Left lobe of liver (tissue), 2 donors: Measurements from ENCODE around the gene PLA2G1B. TPM values are rescaled to one million over a fixed set of nuclear protein-coding genes. Genes with fewer than 3 reads are reported as not detected.

Source experiments
- ATAC-seq: fragments of 200-7000 bp; cut with Tn5 transposase; one replicate; pipeline ENCODE4 v1.9.1; 2020; ENCODE audit warnings: mild to moderate bottlenecking, moderate library complexity
- DNase-seq: peaks from one replicate; pipeline ENCODE4 v3.0.0-alpha.2; 2020; ENCODE audit warnings: low spot score
- total RNA-seq: library from RNA; stranded (reverse); gene quantifications from one replicate; pipeline ENCODE4 v1.2.1, GENCODE V29; 2021
- donor health status: DM: no; HTN: no; CAD: no; lungs with moderate emphysema.
- donor health status: DM: no; HTN: yes; CAD: no.

PLA2G1B gene
- total RNA-seq = 3.0 TPM

DNA sequence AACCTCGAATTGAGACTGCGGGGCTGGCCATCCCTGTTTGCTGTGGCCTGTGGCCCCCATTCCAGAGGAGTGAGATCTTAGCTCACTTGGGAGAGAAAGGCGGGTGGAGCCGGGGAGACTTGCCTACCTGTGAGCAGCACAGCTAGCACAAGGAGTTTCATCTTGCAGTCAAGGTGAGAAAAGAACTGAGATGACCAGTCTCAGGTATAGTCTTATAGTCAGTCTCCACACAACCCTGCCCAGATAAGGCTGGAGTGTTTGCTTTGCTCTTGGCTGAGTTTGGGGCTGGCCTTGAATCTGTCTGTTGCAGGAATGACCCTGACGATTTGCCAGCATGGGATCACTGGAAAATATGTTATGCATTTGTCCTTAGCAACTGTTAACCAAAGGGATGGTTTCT lies at the start of gene PLA2G1B:
PLA2G1B (minus strand) TSS at position 187 of the 400 bp plus-strand sequence; CDS start at position 161, 26 bp downstream.
- ATAC-seq (peak; percentile 39), DNase-seq (no peak)

DNA sequence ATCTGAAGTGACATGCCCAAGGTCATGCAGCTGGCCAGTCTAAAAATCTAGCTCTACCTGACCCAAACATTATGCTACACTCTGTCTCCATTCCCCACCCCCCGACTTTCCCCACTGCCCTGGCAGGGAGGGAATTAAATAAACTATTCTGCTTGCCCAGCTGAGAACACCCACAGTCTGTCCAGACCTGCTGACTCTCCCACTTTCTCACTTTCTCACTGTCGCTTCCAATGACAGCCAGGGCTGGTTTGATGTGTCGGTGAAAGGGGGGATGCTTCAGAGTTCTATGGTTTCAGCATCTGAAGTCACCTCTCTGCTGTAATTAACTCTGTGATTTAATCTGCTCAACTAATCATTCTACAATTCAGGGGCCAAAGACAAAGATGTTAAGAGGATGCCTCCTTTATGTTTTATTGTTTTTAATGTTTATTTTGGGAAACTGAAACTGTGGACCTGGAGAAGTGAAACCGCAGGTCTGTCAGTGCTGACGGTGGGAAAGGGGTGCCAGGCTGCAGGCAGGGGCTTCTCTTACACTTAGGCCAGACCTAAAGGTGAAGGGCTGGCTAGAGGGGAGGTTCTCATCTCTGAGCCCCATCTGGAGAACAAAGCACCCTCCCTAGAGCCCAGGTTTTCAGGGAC lies 49.5 kb upstream of the PLA2G1B start:
- no peak for DNase-seq

DNA sequence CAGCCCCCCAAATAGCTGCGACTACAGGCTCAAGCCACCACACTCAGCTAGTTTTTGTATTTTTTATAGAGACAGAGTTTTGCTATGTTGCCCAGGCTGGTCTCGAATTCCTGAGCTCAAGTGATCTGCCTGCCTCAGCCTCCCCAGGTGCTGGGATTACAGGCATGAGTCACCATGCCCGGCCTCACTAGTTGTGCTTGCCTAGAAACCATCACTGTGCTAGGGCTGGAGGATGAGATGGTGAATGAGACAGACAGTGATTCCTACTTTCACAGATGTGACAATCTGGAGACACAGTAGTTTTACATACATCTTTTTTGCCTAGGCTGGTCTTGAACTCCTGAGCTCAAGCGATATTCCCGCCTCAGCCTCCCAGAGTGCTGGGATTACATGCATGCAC lies 48.8 kb upstream of the PLA2G1B start:
- ATAC-seq = no peak
- no peak for DNase-seq

More for the DNA sequence above, 49.5 kb upstream of the PLA2G1B start:
- ATAC-seq = no peak

DNA sequence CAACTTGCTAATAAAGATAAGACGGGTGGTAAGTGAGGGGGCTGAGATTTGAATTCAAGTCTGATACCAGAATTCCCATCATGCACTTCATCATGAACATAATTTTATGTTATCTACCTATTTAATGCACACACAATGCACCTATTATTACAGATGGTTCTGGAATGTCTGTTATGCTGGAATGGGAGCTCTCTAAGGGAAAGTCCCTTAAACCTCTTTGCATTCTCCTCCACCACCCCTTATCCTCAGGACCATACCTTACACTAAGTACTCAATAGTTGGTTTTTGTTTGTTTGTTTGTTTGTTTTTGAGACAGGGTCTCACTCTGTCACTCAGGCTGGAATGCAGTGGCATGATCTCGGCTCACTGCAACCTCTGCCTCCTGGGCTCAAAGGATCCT lies 48.4 kb upstream of the PLA2G1B start:
- ATAC-seq = no peak

GRCh38 chr12:120373683-120374082 lies 46.1 kb upstream of the PLA2G1B start:
- no peak for ATAC-seq

More for the DNA sequence above, 48.4 kb upstream of the PLA2G1B start:
- no peak for DNase-seq

DNA sequence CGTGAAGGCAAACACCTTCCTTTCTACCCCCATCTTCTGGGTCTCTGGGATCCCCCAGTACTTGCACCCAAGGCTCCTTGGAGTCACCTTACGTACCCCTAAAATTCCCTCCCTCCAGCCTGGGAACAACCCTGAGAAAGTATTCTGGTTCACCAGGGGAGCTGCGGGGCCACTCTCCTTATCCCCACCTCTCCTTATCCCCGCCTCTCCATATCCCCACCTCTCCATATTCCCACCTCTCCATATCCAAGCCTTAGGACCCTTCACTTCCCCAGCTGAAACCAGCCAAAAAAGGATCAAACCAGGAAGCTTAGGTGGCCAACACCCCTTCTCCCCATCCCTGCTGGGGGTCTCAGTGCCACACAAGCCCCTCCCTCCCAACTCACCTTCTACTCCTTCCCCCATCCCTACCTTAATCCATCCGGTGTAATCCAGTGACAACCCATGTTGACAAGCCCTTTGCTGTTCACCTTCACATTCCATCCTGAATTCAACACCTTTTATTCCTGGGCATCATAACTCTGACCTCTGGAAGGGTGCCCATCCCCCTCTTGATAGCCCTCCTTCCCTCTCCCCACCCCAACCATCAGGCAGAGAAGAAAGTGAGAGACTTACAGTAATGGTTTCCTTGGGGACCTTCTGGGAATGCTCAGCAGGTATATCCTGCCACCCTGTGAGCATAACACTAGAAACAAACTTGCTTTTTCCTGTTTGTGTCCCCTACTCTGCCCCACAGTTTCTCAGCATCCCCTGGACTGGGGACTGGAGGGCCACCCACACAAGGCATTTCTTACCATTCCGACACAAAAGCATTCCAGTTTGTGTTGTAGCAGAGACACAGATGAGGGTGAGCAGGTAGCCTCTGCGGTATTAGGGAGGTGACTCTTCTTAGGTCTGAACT lies 43.0 kb upstream of the PLA2G1B start:
- DNase-seq (no peak), ATAC-seq (no peak)

More at GRCh38 chr12:120373683-120374082, 46.1 kb upstream of the PLA2G1B start:
- DNase-seq = no peak

DNA sequence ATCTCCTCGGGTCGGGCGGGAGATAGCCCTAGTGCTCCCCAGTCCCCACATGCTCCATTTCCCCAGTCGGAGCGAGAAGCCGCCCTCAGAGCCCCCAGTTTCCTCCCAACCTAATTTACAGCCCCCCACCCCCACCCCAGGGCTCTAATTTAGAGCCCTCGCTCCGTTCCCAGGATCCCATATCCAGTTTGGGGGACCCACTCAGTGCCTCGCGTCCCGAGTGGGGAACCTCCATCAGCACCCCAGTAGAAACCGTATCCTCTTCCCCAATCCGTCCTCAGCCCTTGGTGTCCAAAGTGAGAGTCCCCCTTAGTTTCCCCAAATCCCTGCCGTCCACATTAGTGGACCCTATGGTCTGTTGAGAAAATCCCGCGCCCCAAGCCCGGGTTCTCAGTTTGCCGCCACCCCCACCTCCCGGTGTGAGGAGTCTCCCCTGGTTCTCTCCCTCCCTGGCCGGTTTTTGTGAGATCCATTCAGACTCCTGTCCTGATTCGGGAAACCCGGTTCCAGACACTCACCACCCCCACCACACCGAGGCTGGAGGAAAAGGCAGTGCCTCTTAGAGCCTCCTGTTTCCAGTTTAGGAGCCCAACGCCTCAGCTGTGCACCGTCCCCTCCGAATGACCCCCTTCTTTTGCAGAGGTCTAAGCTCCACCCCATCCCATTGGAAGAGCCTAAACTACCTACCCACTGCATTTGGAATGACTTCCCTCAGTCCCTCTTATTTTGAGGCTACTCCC lies 42.2 kb upstream of the PLA2G1B start:
- ATAC-seq = no peak
- DNase-seq = no peak

DNA sequence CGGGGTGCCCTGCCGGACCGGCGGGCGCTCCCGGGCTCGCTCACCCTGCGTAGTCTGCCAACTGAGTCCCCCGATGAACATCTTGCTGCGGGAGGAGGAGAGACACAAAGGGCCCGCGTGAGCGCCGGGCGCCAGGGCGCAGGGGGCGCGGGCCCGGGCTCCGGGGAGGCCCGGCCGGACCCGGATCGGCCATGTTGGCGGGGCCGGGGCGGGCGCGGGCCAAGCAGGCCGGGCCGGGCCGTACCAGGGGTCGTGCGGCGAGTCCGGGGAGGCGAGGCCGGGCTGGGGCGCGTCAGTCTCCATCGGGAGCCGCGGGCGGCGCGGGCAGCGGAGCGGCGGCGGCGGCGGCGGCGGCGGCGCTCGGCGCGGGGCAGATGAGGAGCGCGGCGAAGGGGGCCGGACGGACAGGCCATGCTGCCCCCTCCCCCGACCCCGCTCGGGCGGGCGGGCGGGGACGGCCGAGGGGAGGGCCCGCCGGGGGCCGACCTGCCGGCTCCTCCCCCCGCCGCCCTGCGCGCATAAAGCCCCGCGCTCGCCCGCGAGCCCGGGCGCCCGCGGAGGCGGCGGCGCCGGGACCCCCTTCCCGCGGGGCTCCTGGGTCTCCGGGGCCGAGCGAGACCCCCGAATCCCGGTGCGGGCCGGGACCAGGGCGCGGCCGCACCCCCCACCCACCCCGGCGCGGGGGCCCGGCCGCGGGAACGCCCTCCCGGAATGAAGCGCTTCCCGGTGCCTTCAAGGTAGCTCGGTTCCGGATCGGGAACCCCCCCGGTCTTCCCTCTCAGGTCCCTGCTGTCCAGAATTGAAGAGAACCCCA lies 41.4 kb upstream of the PLA2G1B start, which contains the start of gene MSI1:
MSI1 (minus strand) TSS at position 376 of the 814 bp plus-strand sequence; CDS start at position 303, 73 bp downstream.
- DNase-seq = no peak

GRCh38 chr12:120367924-120368788 lies 40.6 kb upstream of the PLA2G1B start:
- no peak for ATAC-seq
- DNase-seq = no peak

More for the DNA sequence above, 41.4 kb upstream of the PLA2G1B start, which contains the start of gene MSI1:
- ATAC-seq = no peak

DNA sequence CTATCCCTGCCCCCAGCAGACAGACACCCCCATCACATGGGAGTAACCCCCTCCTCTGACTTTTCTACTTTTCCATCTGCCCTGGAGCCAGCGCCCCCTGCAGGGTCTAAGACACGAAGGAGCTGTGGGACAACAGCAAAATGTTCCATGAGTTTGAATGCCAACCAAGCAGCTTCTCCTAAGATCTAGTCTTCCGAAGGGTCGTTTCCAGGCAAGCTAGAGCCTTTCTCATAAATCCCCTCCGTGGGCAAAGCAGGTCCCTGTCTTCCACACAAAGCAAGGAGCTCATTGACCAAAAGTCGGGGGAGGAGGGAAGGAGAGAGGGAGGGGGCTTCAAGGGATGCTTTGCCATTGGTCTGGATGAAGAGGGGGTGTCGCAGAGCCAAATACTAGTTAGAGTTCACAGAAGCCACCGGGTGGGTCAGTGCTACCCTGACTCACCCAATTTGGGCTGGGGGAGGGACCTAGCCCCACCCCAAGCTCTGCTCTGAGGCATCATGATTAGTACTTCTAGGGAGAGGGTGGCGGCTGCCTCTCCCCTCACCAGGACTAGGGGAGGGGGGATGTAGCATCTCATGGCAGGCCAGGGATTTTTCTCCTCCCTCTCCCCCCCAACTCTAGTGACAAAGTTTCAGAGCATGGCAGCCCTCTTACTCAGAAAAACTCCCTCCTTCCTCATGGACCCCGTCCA lies 39.8 kb upstream of the PLA2G1B start:
- no peak for ATAC-seq
- DNase-seq = no peak

GRCh38 chr12:120366845-120367232 lies 39.3 kb upstream of the PLA2G1B start:
- DNase-seq (no peak), ATAC-seq (no peak)

- ATAC-seq = no peak
- no peak for DNase-seq
Measured at GRCh38 chr12:120366341-120366705, 38.7 kb upstream of the PLA2G1B start.

GRCh38 chr12:120365675-120366340 lies 38.2 kb upstream of the PLA2G1B start:
- ATAC-seq (peak; percentile 86), DNase-seq (no peak)

DNA sequence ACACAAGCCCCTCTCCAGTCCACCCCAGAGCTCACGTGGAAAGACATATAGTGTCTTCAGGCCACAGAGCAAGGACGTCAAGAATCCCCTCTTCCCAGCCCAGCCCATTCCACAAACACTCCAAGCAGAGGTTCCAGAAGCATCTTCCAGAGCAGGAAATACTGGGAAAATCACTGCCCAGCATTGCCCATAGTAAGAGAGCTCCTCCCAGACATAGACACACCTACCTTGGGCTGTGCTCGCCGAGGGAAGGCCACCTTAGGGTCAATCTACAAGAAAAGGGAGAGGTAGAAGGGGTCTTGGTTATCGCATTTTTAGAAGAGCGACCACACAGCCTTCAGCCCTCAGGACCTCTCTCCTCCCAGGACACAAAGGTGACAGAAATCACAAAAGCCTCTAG lies 36.9 kb upstream of the PLA2G1B start:
- DNase-seq (no peak), ATAC-seq (no peak)

DNA sequence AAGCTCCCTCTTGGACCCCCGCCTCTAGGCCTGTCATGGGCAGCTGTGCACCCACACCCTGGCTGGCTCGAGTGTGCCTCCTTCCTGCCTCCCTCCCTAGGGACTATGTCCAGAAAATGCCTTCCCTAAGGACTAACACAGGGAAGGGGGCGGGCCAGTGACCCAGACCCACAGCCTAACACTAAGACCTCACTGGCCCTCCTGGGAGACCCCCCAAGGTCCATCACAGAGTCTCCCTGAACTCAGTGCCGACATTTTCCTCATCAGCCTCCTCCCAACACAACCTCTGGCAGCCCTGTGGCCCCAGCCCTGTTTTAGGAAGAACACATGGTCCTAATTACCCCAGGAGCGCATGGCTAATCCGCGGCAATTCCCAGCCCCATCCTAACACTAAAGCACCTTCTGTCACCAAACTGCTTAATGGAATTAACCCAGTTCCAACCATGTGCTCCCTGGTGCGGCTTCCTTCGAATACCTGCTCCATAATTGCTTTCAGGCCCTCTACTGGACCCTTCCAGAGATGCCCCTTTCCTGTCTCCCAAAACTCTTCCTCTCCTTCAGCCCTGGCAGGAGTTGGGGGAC lies 35.8 kb upstream of the PLA2G1B start:
- ATAC-seq (no peak), DNase-seq (no peak)

DNA sequence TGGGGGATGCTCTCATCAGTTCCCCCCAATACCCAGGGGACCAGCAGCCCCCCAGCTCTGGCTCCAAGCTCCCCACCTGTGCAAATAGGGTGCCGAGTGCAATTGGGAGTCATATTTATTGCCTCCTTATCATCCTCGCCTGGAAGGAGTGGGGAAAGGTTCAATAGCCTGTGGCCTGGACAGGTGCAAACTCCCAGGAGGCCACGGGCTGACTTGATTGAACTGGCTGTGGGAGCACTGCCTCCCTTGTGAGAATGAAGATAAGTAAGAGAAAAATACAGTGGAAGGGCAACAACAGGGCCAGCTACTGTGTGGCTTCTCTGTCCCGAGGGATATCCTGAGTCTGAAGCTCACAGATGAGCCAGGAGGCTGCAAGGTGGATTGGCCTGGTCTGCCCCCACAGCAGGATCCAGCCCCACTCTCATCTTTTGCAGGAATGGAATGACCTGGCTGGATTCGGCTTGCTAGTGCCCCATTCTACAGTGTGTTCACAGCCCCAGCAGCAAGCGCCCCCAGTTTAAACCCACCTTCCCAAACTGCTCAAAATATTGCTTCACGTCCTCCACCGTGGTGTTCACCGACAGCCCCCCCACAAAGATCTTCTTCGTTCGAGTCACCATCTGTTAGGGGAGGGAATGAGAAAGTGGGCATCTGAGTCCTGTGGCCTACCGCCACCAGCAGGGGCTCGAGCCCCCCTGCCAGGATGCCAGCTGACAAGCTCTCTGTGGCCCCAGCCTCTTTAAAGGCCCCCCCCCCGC lies 35.1 kb upstream of the PLA2G1B start:
- no peak for DNase-seq
- no peak for ATAC-seq

DNA sequence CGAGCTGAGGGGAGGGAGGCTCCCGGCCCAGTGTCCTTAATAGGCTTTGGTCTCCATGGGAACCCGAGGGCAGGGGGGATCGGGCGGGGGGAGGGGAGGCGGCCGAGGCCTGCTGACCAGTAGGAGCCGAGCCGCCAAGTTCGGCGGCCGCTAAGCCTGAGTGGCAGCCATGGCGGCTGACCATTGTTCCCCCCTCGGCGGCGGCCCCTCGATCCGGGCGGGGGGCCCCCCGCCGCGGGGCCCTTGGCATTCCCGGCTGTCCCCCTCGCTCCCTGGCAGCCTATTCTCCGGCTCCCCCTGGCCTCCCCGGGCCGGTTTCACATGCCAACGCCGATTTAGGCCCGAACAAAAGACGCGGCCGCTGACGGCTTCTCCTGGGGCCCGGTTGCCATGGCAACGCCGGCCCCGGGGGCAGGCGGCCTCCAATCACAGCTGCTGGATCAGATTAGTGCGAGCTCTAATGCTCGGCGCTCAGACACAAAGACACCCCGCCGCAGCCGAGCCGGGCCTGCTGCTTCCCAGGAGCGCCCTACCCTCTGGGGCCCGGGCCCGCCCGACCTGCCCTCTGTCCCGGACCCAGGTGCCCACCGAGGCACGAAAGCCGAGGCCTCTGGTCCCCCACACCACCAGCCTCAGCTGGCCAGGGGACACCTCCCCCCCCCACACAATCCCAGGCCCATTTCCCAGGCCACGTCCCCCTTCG lies 34.1 kb upstream of the PLA2G1B start:
- DNase-seq (no peak), ATAC-seq (no peak)
